Upper lobe of left lung (tissue), 6 donors: Measurements from ENCODE around the gene CNN1. TPM values are rescaled to one million over a fixed set of nuclear protein-coding genes. Genes with fewer than 3 reads are reported as not detected.
A peak's percentile ranks its signal among the peaks of the same experiment; 100 is the strongest.

ENCODE experiments used
- ATAC-seq, 2 donors: fragments of 200-7000 bp; cut with Tn5 transposase; one replicate each; pipeline ENCODE4 v1.9.1; 2022; ENCODE audit warnings: mild to moderate bottlenecking in 2 of 2, moderate library complexity in 2 of 2; ENCODE audit not compliant: low FRiP score in 2 of 2
- DNase-seq, 2 donors: peaks; one replicate each; pipeline ENCODE4 v3.0.0-alpha.2; 2019 to 2020
- H3K27ac ChIP-seq, 4 donors: fragments of 200-600 bp; sonication (generic); one replicate each; pipeline ENCODE4 v1.5.1; 2016 to 2019
- H3K27me3 ChIP-seq, 4 donors: fragments of 200-600 bp; sonication (generic); one replicate each; pipeline ENCODE4 v1.5.1; 2017 to 2019
- H3K36me3 ChIP-seq, 4 donors: fragments of 200-600 bp; sonication (generic); one replicate each; pipeline ENCODE4 v1.5.1; 2016 to 2019
- H3K4me1 ChIP-seq, 4 donors: fragments of 200-600 bp; sonication (generic); one replicate each; pipeline ENCODE4 v1.5.1; 2018 to 2019
- H3K4me3 ChIP-seq, 4 donors: fragments of 200-600 bp; sonication (generic); one replicate each; pipeline ENCODE4 v1.5.1; 2017 to 2019; ENCODE audit warnings: mild to moderate bottlenecking in 2 of 4, moderate library complexity in 1 of 4
- H3K9me3 ChIP-seq, 4 donors: fragments of 200-600 bp; sonication (generic); one replicate each; pipeline ENCODE4 v1.5.1; 2018 to 2019
- EP300 ChIP-seq, 4 donors: sonication (generic); formaldehyde crosslinking; IDR thresholded peaks; one replicate each; pipeline ENCODE4 v1.5.1; 2017; ENCODE audit warnings: antibody characterized with exemption in 4 of 4, control low read depth in 2 of 4
- POLR2A ChIP-seq, 4 donors: fragments of 450-650 bp; IDR thresholded peaks; one replicate each; pipeline ENCODE4 v1.5.1; 2016 to 2017; ENCODE audit warnings: antibody characterized with exemption in 4 of 4, mild to moderate bottlenecking in 2 of 4
- POLR2AphosphoS5 ChIP-seq, 2 donors: sonication (generic); formaldehyde crosslinking; IDR thresholded peaks; one replicate each; pipeline ENCODE4 v1.5.1; 2017; ENCODE audit warnings: antibody characterized with exemption in 2 of 2
- WGBS, 2 donors: methylation state at CpG; one replicate each; pipeline ENCODE4 v1.1.5; 2017 to 2018; 5-methylcytosine and 5-hydroxymethylcytosine counted together
- total RNA-seq, 6 donors: library from RNA; depleted of rRNA in 4 of 6; stranded (reverse); fragments of >200 nt in 4 of 6; gene quantifications; one replicate each; pipeline versions ENCODE4 v1.1.0 to v1.2.1, GENCODE V29; 2016 to 2021
- TF ChIP-seq, protein P1 (sequence below), 6 experiments: fragments of 450-650 bp in 4 of 6; fragments of 200-600 bp in 2 of 6; sonication (generic) in 2 of 6; IDR thresholded peaks; one replicate each; pipeline ENCODE4 v1.5.1; 2016 to 2019; ENCODE audit warnings: antibody characterized with exemption in 6 of 6
- donor health status: DM: no; HTN: no; CAD: no; lungs with moderate emphysema.
- donor health status: DM: no; HTN: yes; CAD: no; lungs with severe emphysema.

Gene CNN1
- total RNA-seq, 6 donors from 2014 or later, result 3.1 to 47.9 (median 20.7) TPM

DNA sequence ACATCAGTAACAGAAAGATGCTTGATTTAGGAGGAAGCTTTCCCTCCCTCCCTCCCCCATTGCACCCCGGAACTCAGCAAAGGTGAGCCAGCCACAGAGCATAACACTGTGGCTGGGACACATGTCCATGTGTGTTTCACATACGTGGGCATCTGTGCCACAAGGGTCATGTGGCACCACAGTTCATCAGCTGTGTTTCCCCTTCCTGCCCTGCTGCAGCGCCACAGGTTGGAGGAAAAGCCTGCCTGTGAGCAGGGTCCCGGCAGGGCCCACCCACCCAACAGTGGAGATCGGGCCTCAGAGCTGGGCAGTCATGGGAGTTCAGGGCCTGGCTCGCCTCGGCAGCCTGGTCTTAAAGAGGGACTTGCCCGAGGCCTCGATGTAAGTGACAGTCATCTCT is 36.0 kb downstream of the CNN1 start:
- 76 to 79% methylated on average over 2 to 9 of the region's 9 CpGs for WGBS, 2 donors

DNA sequence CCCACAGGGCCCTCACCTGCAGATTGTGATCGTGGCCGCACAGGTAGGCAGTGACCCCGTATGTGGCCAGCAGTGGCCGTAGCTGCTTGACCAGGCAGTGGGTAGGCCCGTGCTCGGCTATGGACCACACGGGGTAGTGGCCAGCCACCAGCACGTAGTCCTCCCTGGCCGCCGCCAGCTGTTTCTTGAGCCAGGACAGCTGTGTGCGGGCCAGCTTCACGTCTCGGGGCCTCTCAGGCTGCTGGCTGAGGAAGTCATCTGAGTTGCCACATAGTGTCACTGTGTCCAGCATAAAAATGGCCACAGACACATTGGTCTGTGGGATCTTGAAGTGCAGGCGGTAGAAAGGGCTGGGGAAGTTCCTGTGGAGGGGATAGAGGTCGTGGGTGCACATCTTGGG is 37.6 kb downstream of the CNN1 start:
- H3K9me3 ChIP-seq, result no peaks in the 10 kb centered on the region
- H3K27me3 ChIP-seq, result peaks cover 0 to 4% (median 0%) of the 10 kb centered on the region in 4 donors
- peak; percentile 40 to 85 for DNase-seq
- no peak for ATAC-seq
- peak overlapping the region; percentile 3 to 91 (median 60) for H3K27ac ChIP-seq
- 66 to 78% methylated on average over 6 to 15 of the region's 15 CpGs for WGBS, 2 donors
- peaks cover 25 to 38% (median 28%) of the 10 kb centered on the region in 4 donors for H3K4me1 ChIP-seq
- TF ChIP-seq POLR2AphosphoS5 (IDR thresholded peaks at IDR 0.05) (peak in 1 of 2 donors; percentile 36), EP300 (IDR thresholded peaks at IDR 0.05) (no peak), POLR2A (IDR thresholded peaks at IDR 0.05) (peak in 1 of 4 donors; percentile 35)
- TF ChIP-seq, protein P1, sequence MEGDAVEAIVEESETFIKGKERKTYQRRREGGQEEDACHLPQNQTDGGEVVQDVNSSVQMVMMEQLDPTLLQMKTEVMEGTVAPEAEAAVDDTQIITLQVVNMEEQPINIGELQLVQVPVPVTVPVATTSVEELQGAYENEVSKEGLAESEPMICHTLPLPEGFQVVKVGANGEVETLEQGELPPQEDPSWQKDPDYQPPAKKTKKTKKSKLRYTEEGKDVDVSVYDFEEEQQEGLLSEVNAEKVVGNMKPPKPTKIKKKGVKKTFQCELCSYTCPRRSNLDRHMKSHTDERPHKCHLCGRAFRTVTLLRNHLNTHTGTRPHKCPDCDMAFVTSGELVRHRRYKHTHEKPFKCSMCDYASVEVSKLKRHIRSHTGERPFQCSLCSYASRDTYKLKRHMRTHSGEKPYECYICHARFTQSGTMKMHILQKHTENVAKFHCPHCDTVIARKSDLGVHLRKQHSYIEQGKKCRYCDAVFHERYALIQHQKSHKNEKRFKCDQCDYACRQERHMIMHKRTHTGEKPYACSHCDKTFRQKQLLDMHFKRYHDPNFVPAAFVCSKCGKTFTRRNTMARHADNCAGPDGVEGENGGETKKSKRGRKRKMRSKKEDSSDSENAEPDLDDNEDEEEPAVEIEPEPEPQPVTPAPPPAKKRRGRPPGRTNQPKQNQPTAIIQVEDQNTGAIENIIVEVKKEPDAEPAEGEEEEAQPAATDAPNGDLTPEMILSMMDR (IDR thresholded peaks at IDR 0.05), result no peak
- H3K4me3 ChIP-seq, result peak overlapping the region in 3 of 4 donors; percentile 53 to 61 (median 55)
- peaks cover 0 to 4% (median under 1%) of the 10 kb centered on the region in 4 donors for H3K36me3 ChIP-seq

More for the DNA sequence above, 36.0 kb downstream of the CNN1 start:
- H3K36me3 ChIP-seq, result peaks cover 0 to 4% (median under 1%) of the 10 kb centered on the region in 4 donors
- H3K4me1 ChIP-seq, result peaks cover 13 to 23% (median 20%) of the 10 kb centered on the region in 4 donors
- DNase-seq (no peak), ATAC-seq (no peak)
- H3K9me3 ChIP-seq, result no peaks in the 10 kb centered on the region
- no peak overlapping the region for H3K27ac ChIP-seq
- H3K4me3 ChIP-seq, result no peak overlapping the region
- peaks cover 0 to 4% (median 0%) of the 10 kb centered on the region in 4 donors for H3K27me3 ChIP-seq
- TF ChIP-seq, protein P1 (IDR thresholded peaks at IDR 0.05), result no peak
- TF ChIP-seq POLR2AphosphoS5 (IDR thresholded peaks at IDR 0.05) (no peak), POLR2A (IDR thresholded peaks at IDR 0.05) (no peak), EP300 (IDR thresholded peaks at IDR 0.05) (no peak)

DNA sequence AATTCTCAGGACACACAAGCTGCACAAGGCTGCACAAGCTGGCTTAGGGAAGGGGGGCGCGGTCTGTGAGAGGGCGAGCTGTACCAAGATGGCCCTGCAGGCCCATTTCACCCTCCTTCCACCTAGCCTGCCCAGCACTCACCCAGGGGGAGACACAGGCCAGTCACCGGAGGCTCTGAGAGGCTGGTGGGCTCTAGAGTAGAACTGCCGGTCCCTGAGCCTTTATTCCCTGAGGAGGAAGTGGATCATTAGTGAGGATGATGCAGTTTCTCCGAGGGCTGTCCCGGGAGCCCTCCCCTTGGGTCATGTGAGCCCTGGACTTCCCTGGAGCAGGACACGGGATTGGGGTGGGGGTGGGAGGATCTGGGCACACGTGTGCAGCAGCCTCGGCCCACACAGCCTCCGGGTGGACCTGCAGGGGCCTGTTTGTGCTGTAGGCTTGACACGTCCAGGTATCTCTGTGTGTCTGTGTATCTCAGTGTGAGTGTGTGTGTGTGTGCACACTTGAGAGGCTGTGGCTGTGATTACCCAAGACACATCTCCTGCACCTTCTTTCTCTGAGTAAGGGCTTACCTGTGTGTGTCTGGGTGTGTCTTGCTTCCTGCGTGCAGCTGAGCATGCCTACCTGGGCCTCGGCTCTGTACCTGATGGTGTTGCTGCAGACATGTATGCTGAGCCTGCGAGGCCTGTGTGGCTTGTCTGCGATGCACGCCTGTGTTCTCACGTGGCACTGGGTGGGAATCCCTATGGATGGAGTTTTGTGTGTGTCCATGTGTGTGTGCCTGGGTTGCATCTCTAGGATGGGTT is 39.0 kb downstream of the CNN1 start, which contains the start of gene ACP5:
Gene ACP5 (minus strand): TSS at position 195 of the 807 bp plus-strand sequence. CDS start 328 bp downstream, outside the sequence.
- peak within 1 kb of the TSS; percentile 35 to 91 (median 70) for H3K27ac ChIP-seq
- H3K9me3 ChIP-seq, result no peaks in the 10 kb centered on the region
- peaks cover 37 to 46% (median 38%) of the 10 kb centered on the region in 4 donors for H3K4me1 ChIP-seq
- peak; percentile 42 to 51 for ATAC-seq
- peaks cover 0 to 4% (median under 1%) of the 10 kb centered on the region in 4 donors for H3K36me3 ChIP-seq
- peak within 1 kb of the TSS; percentile 35 to 61 (median 54) for H3K4me3 ChIP-seq
- peak in 1 of 2 donors; percentile 46 for DNase-seq
- TF ChIP-seq POLR2A (IDR thresholded peaks at IDR 0.05) (peak in 1 of 4 donors; percentile 60), EP300 (IDR thresholded peaks at IDR 0.05) (no peak)
- peaks cover 0 to 4% (median 0%) of the 10 kb centered on the region in 4 donors for H3K27me3 ChIP-seq
- 81 to 86% methylated on average over 4 to 16 of the region's 18 CpGs for WGBS, 2 donors

DNA sequence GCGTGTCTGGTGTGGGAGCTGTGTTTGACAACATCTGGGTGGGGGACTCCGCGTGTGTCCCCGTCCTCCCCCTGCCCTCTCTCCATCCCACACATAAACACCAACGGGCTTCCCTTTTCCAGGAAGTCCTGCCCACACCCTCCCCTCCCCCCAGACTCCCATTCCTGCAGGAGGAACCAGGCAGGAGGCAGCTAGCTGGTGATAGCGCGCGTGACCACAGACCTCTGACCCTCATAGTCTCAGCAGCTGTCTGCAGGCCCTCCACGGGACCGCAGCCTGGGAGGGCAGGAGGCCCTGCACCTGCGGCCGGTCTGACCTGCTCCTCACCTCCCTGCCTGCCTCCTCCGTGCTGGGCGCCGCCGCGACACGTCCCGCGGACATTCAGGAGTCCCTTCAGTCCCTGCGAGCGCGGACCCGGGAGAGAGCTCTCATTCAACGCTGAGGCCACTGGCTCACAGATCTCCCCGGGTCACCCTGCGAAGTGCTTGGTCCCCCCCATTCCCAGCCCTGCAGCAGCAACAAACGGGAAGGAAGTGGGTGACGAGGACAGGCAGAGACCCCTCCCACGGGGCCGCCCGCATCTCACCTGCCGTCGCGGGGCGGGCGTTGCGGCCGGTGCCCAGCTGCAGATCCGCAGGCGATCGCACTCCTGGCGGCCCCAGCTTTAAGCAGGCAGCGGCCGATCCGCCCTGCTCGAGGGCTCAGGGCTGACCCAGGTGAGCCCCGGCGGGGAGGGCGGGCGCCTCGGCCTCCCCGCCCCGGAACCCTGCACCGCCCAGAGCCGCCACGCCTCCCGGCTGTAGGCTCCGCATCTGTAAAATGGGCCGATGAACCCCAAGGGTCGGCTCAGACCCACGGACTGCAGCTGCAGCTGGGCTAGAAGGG is 39.8 kb downstream of the CNN1 start:
- H3K36me3 ChIP-seq, result peaks cover 0 to 4% (median under 1%) of the 10 kb centered on the region in 4 donors
- H3K4me3 ChIP-seq, result peak overlapping the region; percentile 35 to 61 (median 54)
- H3K9me3 ChIP-seq, result no peaks in the 10 kb centered on the region
- WGBS, 2 donors, result 15 to 40% methylated on average over 5 to 55 of the region's 62 CpGs
- peak in 1 of 4 donors; percentile 82 for TF ChIP-seq POLR2A (IDR thresholded peaks at IDR 0.05)
- TF ChIP-seq EP300 (IDR thresholded peaks at IDR 0.05), result peak in 2 of 4 donors; percentile 22 to 60
- TF ChIP-seq POLR2AphosphoS5 (IDR thresholded peaks at IDR 0.05), result peak in 1 of 2 donors; percentile 76
- TF ChIP-seq, protein P1 (IDR thresholded peaks at IDR 0.05), result no peak
- peak overlapping the region; percentile 13 to 91 (median 70) for H3K27ac ChIP-seq
- ATAC-seq (peak; percentile 47 to 64), DNase-seq (peak; percentile 86 to 89)
- peaks cover 0 to 4% (median 0%) of the 10 kb centered on the region in 4 donors for H3K27me3 ChIP-seq
- H3K4me1 ChIP-seq, result peaks cover 37 to 46% (median 39%) of the 10 kb centered on the region in 4 donors
